NCI-H1048 (cell line): Measurements from ENCODE around the gene ADD2.
"Not testable (repeated sequence)": the region's sequence is repeated elsewhere in the genome, so short reads cannot be mapped to it uniquely, and the experiment has no call there.

Experiments
- DNase-seq: peaks from one replicate; lab custom pipeline; 2025; lab: John Stamatoyannopoulos, UW

The ADD2 gene

GRCh38 chr2:70748002-70748784 lies 19.8 kb downstream of the ADD2 start:
- no peak for DNase-seq

GRCh38 chr2:70747284-70747683 lies 20.7 kb downstream of the ADD2 start:
- DNase-seq = no peak

- no peak for DNase-seq
Observed at GRCh38 chr2:70746094-70746974, 21.7 kb downstream of the ADD2 start.

- no peak for DNase-seq
Observed at GRCh38 chr2:70745276-70745825, 22.6 kb downstream of the ADD2 start.

- DNase-seq = no peak
Observed at GRCh38 chr2:70744397-70744796, 23.6 kb downstream of the ADD2 start.

- no peak for DNase-seq
Observed at GRCh38 chr2:70743677-70744076, 24.3 kb downstream of the ADD2 start.

GRCh38 chr2:70743068-70743467 lies 24.9 kb downstream of the ADD2 start:
- DNase-seq = no peak

GRCh38 chr2:70739492-70739891 lies 28.5 kb downstream of the ADD2 start:
- DNase-seq = not testable (repeated sequence)

- DNase-seq = no peak
Observed at GRCh38 chr2:70738159-70738558, 29.8 kb downstream of the ADD2 start.

- DNase-seq = no peak
Observed at GRCh38 chr2:70735071-70735470, 32.9 kb downstream of the ADD2 start.

- no peak for DNase-seq
Observed at GRCh38 chr2:70733646-70734180, 34.3 kb downstream of the ADD2 start.

GRCh38 chr2:70732766-70733645 lies 35.0 kb downstream of the ADD2 start:
- no peak for DNase-seq

- DNase-seq = no peak
Observed at GRCh38 chr2:70730730-70731129, 37.3 kb downstream of the ADD2 start.

- no peak for DNase-seq
Observed at GRCh38 chr2:70729647-70730046, 38.4 kb downstream of the ADD2 start.

GRCh38 chr2:70728128-70728527 lies 39.9 kb downstream of the ADD2 start:
- no peak for DNase-seq

- DNase-seq = no peak
Observed at GRCh38 chr2:70726947-70727725, 40.9 kb downstream of the ADD2 start.

- no peak for DNase-seq
Observed at GRCh38 chr2:70725505-70725904, 42.5 kb downstream of the ADD2 start.

- DNase-seq = no peak
Observed at GRCh38 chr2:70724366-70724765, 43.6 kb downstream of the ADD2 start.

GRCh38 chr2:70723286-70723885 lies 44.6 kb downstream of the ADD2 start:
- no peak for DNase-seq

GRCh38 chr2:70720124-70720523 lies 47.9 kb downstream of the ADD2 start:
- no peak for DNase-seq
